HT1080 (cell line): Measurements from ENCODE around the gene SRRM4. TPM values are rescaled to one million over a fixed set of nuclear protein-coding genes. Genes with fewer than 3 reads are reported as not detected.
"Not testable (repeated sequence)": the region's sequence is repeated elsewhere in the genome, so short reads cannot be mapped to it uniquely, and the experiment has no call there.

Experiments used
- DNase-seq: peaks from one replicate; pipeline ENCODE4 v3.0.0-alpha.2; 2015; ENCODE audit warnings: low read depth
- total RNA-seq: library from RNA; depleted of rRNA; stranded (reverse); fragments of >200 nt; shearing (Covaris generic); gene quantifications from 2 replicates; pipeline ENCODE4 v1.2.3, GENCODE V29; 2014

SRRM4 gene
- total RNA-seq, 1 experiment from 2014 or later, result not detected

- DNase-seq, result not testable (repeated sequence)
Observed at GRCh38 chr12:119008273-119008672, 26.9 kb downstream of the SRRM4 start.

DNA sequence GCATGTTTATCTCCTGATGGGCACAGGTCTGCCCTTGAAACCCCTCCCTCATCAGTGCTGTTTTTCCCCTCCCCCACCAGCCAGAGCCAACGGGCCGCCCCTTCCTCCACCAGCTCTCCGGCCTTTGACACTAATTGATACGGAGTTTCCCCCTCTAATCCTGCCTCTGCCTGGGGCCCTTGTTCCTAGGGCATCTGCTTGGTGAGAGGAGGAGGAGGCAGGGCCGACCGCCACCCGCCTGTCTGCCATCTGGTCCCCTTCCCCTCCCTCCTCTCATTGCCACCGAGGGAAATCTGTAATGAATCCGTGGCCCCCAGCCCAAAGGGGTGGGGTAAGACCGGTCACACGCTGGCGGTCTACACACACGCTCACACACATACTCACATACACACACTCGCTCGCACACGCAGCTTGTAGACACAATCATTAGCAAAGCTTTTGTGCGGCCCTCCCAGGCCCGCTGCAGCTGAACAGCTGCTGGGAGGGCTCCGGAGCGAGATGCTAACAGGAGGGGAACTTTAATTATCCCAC lies 27.4 kb downstream of the SRRM4 start:
- DNase-seq, result no peak

DNA sequence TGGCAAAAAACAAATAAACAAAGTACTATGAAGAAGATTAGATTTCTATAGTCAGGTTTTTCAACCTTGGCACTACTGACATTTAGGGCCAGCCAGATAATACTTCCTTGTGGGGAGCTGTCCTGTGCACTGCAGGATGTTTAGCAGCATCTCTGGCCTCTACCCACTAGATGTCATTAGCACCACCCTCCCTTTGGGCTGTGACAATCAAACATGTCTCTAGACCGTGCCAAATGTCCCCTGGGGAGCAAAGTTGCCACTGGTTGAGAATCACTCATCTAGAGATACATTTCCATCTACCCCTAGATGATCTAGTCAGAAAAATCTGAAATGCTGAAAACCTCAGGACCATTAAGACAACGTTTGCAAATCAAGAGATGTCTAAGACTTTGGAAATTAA lies 29.9 kb downstream of the SRRM4 start:
- no peak for DNase-seq

GRCh38 chr12:119012179-119012578 lies 30.8 kb downstream of the SRRM4 start:
- DNase-seq, result no peak

DNA sequence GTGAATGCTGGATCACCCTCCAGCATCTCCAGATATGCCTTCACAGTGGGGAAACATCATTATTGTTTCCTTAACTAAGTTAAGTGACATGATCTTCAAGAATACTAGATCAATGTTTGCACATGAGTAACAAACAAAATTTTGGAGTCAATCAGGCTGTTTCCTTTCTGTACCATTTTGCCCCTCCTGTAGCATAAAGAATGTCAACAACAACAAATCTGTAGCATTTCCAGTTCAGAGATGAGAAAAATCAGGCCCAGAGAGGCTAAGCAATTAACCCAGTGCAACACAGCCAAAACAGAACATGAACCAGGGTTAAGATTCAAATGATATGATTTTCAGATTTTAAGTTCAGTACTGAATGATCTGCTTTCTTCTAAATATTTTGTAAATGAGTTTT lies 31.7 kb downstream of the SRRM4 start:
- no peak for DNase-seq

- DNase-seq, result no peak
Observed at GRCh38 chr12:119014368-119014767, 33.0 kb downstream of the SRRM4 start.

- DNase-seq, result no peak
Observed at GRCh38 chr12:119016715-119017114, 35.4 kb downstream of the SRRM4 start.

DNA sequence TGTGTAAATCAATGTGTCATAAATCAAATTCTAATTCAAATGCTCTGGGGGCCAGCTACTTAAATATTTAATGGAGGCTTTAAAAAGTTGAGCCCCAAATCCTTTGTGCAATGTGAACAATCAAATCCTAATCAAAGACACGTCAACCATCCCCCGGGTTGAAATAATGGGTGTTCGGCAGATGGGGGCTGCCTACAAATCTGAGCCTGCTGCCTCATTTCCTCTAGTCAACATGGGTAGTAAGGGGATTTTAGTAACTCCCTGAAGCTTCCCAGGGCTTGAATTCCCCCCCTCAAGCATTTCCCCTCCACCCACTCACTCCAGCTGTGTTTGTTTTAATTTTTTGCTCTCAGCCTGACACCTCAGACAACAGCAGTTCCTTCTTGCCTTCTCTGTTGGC lies 37.8 kb downstream of the SRRM4 start:
- no peak for DNase-seq

GRCh38 chr12:119020406-119021360 lies 39.3 kb downstream of the SRRM4 start:
- DNase-seq, result peak; percentile 22

DNA sequence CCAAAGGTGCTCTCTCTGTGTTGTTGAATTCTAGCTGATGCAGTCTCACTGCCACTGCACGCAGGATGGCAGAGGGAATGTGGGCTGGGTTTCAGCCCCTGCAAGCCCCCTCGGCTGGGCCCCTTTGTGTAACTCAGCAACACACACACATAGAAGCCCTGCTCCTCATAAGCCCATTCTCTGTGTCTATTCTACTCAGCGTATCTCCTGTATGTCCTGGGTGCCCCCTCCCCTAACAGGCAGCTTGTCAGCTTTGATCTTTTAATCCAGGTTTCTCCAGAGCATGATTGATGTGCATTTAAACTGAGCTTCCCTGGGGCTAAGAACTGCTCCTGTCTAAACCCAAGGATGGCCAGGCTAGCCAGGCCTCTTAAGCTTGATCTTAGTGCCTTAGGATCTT lies 43.0 kb downstream of the SRRM4 start:
- no peak for DNase-seq

GRCh38 chr12:119025786-119026185 lies 44.4 kb downstream of the SRRM4 start:
- DNase-seq, result no peak

GRCh38 chr12:119033332-119033731 lies 52.0 kb downstream of the SRRM4 start:
- not testable (repeated sequence) for DNase-seq

GRCh38 chr12:119036878-119037825 lies 55.8 kb downstream of the SRRM4 start:
- peak; percentile 23 for DNase-seq

DNA sequence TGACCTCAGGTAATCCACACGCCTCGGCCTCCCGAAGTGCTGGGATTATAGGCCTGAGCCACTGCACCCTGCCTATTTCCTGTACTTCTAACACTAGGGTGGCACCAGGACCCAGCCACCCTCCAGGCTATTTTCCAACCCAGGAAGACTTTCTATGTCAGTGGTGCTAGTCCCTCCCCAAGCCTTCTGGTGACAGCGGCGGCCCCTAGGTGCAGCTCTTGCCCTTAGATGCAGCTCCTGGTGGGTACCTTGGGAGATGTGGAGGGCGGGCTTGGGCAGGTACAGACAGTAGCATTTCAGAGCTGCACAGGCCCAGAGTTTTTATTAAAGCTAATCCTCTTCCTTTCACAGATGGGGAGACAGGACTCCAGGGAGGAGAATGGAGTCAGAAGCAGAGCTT lies 62.8 kb downstream of the SRRM4 start:
- DNase-seq, result no peak

GRCh38 chr12:119047641-119048040 lies 66.3 kb downstream of the SRRM4 start:
- DNase-seq, result no peak

- no peak for DNase-seq
Observed at GRCh38 chr12:119050663-119051062, 69.3 kb downstream of the SRRM4 start.

DNA sequence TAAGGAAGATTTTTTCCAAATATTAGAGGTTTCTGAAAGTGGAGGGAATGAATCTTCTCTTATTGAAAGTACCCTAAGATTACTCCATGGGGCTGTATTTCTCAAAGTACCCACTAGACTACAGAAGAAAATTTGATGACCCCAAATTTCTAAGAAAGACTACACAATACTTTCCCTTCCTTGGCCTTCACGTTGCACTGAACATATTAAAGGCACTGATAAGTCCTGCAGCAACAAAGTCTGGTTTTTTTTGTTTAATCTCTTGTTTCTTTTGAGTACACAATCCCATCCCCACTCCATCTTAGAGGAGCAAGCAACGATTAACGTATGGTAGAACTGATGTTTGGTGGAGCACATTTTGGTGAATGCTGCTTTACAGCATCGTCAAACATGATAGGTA lies 70.1 kb downstream of the SRRM4 start:
- no peak for DNase-seq

DNA sequence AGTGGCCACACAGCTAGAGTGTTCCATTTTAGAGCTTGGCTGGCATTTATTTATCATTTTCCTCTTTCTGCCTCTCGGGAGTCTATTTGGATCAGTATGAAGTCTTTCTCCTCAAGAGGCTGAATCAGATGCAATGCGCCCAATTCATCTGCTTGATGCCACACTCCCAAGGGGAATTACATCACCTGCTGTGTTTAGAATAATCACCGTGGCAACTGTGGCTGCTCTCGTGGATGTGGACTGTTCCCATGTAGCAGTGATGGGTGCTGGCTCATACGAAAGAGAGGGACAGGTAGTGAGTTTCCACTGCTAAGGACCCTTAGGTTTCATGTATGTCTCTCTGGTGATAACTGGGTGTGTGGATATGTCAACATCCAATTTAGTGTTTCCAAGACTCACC lies 70.7 kb downstream of the SRRM4 start:
- DNase-seq, result no peak

GRCh38 chr12:119055977-119056376 lies 74.6 kb downstream of the SRRM4 start:
- DNase-seq, result no peak

DNA sequence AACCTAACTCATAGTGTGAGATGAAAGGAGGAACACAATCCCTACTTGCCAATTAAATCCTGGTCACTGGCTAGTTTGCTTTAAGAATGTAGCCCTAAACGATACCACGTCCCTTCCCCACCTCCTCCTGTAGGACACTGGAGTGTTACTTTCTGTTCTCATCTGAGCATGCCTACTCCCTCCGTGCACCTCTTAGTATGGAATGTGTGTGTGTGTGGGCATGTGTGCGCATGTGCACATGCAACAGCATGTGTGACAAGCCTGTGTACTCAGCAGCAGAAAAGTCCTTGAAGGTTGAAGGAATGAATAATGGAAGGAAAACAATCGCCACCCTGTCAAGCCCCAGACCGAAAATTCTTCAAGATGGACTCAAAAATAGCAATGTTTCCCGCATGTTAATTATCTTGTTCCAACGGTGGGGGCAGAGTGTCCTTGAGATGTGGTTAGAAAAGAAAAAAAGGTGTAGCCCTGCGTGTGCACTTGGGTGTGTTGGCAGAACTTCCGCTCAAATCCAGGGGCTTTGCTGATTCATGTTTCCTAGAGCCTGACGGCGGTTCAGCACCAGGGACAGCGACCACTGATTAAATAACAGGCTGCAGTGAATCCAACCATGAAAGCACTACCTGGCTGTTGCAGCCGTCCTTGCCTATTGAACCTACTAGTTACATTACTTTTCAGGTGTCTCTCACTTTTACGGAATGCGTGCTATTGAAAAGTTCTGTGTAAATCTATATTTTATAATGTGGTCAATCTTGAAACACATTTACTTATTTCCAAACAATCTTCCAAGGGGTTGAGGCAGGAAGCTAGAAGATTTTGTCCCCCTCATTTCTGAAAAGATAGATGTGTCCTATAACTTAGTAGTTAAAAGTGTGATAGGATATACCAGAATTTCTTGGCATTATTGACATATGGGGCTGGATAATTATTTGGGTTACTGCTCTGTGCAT lies 79.8 kb downstream of the SRRM4 start:
- peak; percentile 58 for DNase-seq
